Measurements from ENCODE around the gene EPHB1.

The EPHB1 gene

DNA sequence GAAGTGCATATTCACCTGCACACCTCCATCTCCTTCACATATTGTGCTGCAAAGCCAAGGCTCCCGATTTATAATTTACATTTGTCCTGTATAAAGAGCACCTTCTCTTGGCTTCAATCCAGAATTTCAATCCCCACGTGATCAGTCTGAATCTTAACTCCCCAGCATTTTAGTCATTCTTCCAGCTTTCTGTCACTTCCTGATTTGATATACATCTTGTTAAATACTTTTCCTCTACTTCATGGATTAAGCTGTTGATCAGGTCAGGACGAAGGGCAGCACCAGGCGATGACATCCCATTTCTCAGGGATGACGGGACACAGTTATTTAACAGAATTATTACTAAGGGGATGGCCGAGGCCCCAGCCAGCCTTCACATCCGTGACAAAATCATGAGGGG, 212.5 kb downstream of the EPHB1 start:
- Histone ChIP-seq H3K27ac (no peak overlapping the region), H3K36me3 (replicated peaks) (no peaks in the 10 kb centered on the region), H3K27me3 (replicated peaks) (no peaks in the 10 kb centered on the region), H3K4me3 (ENCODE audit: low read depth, low read length) (no peak overlapping the region)
- in situ Hi-C loops (cut with HindIII; ENCODE audit: low pct_ligation_motif_present, low sequenced_read_pairs): no loop called here
- no peak for TF ChIP-seq CTCF (IDR thresholded peaks at IDR 0.05; ENCODE audit: low read depth, low read length, missing control alignments)
- no peak for DNase-seq

GRCh38 chr3:135008326-135008725, 213.3 kb downstream of the EPHB1 start:
- Histone ChIP-seq H3K27ac (no peak overlapping the region), H3K4me3 (ENCODE audit: low read depth, low read length) (no peak overlapping the region), H3K27me3 (replicated peaks) (no peaks in the 10 kb centered on the region), H3K36me3 (replicated peaks) (no peaks in the 10 kb centered on the region)
- no peak for TF ChIP-seq CTCF (IDR thresholded peaks at IDR 0.05; ENCODE audit: low read depth, low read length, missing control alignments)
- in situ Hi-C loops (cut with HindIII; ENCODE audit: low pct_ligation_motif_present, low sequenced_read_pairs): no loop called here
- DNase-seq: no peak

GRCh38 chr3:135009014-135009413, 214.0 kb downstream of the EPHB1 start:
- Histone ChIP-seq H3K27ac (no peak overlapping the region), H3K4me3 (ENCODE audit: low read depth, low read length) (no peak overlapping the region), H3K36me3 (replicated peaks) (no peaks in the 10 kb centered on the region), H3K27me3 (replicated peaks) (no peaks in the 10 kb centered on the region)
- DNase-seq: no peak
- in situ Hi-C loops (cut with HindIII; ENCODE audit: low pct_ligation_motif_present, low sequenced_read_pairs): no loop called here
- no peak for TF ChIP-seq CTCF (IDR thresholded peaks at IDR 0.05; ENCODE audit: low read depth, low read length, missing control alignments)

DNA sequence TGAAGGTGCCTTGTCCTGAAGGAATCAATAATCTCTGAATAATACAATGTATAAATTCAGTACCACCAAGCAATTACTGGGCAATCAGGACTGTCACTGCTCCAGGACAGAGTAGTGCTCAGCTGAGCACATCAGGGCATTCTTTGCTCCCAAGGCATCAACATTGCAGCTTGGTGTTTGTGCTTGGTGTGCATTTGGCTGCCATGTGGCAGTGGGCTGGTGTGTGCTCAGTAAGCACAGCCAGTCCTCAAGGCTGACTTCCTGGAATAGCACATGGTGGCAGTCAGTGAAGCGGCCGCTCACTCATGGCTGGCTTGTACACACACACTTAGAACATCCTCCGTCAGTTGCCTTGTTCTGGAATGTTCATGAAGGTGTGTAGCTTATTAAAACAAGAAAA, 217.0 kb downstream of the EPHB1 start:
- in situ Hi-C loops (cut with HindIII; ENCODE audit: low pct_ligation_motif_present, low sequenced_read_pairs): no loop called here

DNA sequence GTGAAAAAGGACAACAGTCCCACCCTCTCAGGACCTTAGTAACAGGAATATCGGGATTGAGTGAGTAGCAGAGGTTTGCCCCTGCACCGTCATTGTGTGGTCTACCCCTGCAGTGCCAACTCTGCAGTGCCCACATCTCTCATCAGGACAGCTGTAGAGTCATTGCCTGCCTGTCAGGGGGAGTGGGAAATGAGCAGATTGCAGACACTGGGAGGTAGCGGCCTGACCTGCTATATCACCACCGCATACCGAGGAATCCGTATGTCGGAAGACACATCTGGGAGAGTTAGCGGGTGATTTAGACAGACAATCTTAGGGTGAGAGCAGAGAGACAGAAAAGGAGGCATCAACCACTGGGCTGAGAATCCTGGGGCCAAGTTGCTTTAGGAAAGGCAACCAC, 218.1 kb downstream of the EPHB1 start:
- Histone ChIP-seq H3K36me3 (replicated peaks) (no peaks in the 10 kb centered on the region), H3K27me3 (replicated peaks) (no peaks in the 10 kb centered on the region), H3K4me3 (ENCODE audit: low read depth, low read length) (no peak overlapping the region), H3K27ac (no peak overlapping the region)
- no peak for DNase-seq
- TF ChIP-seq CTCF (IDR thresholded peaks at IDR 0.05; ENCODE audit: low read depth, low read length, missing control alignments): no peak
- in situ Hi-C loops (cut with HindIII; ENCODE audit: low pct_ligation_motif_present, low sequenced_read_pairs): no loop called here

More for the DNA sequence above, 217.0 kb downstream of the EPHB1 start:
- Histone ChIP-seq H3K27me3 (replicated peaks) (no peaks in the 10 kb centered on the region), H3K27ac (no peak overlapping the region), H3K36me3 (replicated peaks) (no peaks in the 10 kb centered on the region), H3K4me3 (ENCODE audit: low read depth, low read length) (no peak overlapping the region)
- no peak for TF ChIP-seq CTCF (IDR thresholded peaks at IDR 0.05; ENCODE audit: low read depth, low read length, missing control alignments)
- no peak for DNase-seq

DNA sequence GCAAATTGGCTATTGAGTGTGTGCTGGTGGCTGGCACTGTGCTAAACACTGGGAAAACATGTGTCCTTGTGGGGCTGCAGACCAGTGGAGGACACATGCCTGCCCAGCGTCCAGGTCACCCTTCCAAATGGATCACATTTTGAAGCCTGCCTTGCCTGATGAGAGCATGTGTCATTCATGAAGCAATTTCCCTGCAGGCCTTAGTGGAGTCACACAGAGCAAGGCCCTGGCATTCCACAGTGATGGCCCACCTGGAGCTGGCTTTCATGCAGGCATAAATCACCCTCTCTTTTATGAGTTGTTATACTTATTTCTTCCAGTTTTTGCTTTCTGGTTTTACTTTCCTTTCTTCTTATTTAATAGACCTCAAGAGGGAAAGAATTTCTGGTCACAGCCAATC, 219.5 kb downstream of the EPHB1 start:
- Histone ChIP-seq H3K27ac (no peak overlapping the region), H3K36me3 (replicated peaks) (no peaks in the 10 kb centered on the region), H3K4me3 (ENCODE audit: low read depth, low read length) (no peak overlapping the region), H3K27me3 (replicated peaks) (no peaks in the 10 kb centered on the region)
- TF ChIP-seq CTCF (IDR thresholded peaks at IDR 0.05; ENCODE audit: low read depth, low read length, missing control alignments): no peak
- in situ Hi-C loops (cut with HindIII; ENCODE audit: low pct_ligation_motif_present, low sequenced_read_pairs): no loop called here
- DNase-seq: no peak

All from brain microvascular endothelial cell (primary cell).